GM18858 (cell line): ENCODE measurements around the gene TMEM123.
A peak's percentile ranks its signal among the peaks of the same experiment; 100 is the strongest.

Source experiments
- ATAC-seq: cut with Tn5 transposase; IDR thresholded peaks from one replicate; pipeline ENCODE4 v1.9.1; 2021; ENCODE audit not compliant: unreplicated experiment

TMEM123 gene, protein sequence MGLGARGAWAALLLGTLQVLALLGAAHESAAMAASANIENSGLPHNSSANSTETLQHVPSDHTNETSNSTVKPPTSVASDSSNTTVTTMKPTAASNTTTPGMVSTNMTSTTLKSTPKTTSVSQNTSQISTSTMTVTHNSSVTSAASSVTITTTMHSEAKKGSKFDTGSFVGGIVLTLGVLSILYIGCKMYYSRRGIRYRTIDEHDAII

DNA sequence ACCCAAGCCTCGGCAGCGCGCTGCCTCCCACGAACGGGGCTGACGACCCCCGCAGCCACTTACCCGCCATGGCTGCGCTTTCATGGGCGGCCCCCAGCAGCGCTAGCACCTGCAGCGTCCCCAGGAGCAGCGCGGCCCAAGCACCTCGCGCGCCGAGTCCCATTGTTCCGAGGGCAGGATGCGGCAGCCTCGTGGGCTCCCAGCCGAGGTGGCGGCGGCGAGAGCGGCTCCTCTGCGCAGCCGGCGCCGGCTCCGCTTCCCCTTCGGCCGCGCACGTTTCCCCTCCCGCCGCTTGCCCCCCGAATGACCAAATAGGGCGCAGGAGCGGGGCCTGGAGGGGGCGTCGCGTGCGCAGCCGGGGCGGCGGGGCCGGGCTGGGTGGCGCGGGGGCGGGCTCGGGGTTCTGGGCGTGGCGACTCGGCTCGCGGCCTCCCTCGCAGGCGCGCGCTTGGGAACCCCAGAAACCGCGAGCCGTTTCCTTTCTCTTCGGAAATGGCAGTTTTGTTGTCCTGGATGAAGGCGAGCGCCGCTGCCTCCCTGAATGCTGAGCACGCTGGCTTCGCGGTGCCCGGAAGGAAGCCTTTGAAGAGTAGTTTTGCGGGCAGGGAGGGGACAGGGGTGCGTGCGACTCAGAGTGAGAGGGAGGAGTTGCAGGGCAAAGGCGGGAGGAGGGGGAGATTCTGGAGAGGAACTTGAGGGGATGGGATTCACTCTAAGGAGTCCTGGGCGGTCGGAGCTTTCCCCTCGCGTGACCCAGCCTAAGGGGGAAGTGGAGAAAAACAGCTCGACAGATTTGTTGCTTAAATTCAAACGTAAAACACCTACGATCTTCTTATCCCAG is at the start of gene TMEM123:
TSS of gene TMEM123 (minus strand) at position 305 of the 841 bp plus-strand sequence. CDS start at position 163, 142 bp downstream.
- peak; percentile 35 for ATAC-seq

DNA sequence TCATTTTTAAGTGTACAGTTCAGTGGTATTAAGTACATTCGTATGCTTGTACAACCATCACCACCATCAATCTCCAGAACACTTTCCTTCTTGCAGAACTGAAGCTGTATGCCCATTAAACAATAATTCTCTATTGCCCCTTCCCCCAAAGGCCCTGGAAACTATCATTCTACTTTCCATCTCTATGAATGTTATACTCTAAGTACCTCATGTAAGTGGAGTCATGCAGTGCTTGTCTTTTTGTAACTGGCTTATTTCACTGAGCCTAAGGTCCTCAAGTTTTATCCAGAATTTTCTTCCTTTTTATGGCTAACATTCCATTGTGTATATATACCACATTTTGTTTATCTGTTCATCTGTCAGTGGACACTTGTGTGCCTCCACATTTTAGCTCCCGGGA is 48.3 kb upstream of the TMEM123 start:
- no peak for ATAC-seq

DNA sequence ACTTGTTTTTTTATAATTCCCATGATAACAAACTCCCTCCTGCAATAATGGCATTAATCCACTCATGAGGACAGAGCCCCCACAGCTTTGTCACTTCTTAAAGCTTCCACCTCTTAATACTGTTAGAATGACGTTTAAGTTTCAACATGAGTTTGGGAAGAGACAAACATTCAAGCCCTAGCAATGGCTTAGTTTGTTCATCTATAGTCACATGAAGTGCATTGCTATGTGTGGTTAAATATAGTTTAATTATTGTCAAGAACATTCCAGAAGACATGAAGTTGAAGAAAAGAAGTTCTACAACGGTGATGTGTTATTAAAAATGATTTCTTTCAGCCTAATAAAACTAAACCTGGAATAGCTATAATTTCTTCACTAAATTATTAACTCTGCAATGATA is 47.4 kb upstream of the TMEM123 start:
- ATAC-seq, result no peak

DNA sequence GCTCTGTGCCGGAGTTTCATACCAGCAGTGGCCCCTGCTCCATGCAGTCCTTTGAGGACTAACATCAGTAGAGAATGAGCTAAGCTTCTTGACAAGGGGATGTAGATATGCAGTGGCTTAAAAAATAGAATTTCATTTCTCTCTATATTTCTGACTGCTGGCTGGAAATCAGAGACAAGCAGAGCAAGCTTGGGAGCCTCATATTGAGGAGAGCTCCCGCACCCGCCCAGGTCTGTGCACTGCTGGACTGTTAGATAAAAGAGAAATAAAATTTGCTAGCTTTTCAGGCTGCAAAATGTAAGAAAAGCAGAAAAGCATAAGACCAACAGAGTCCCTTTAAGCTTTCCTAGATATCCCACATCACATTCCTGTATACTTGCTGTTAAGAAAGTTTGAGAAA is 46.6 kb upstream of the TMEM123 start:
- ATAC-seq, result no peak

DNA sequence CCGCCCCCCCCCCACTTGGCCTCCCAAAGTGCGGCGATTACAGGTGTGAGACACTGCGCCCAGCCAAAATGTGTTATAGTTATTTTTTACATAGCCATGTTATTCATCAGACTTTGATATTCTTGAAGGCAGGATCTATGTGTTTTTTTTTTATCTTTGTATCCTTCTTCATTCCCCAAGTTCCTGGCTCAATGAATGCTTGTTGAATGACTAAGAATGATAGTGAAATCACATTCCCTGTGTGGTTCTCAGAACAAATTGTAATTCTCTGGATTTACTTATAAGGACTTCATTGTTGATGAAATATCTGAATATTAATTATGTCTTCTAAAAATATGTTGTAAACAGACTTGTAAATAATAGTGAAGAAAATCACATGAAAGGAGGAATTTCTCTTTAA is 44.5 kb upstream of the TMEM123 start:
- ATAC-seq, result no peak

DNA sequence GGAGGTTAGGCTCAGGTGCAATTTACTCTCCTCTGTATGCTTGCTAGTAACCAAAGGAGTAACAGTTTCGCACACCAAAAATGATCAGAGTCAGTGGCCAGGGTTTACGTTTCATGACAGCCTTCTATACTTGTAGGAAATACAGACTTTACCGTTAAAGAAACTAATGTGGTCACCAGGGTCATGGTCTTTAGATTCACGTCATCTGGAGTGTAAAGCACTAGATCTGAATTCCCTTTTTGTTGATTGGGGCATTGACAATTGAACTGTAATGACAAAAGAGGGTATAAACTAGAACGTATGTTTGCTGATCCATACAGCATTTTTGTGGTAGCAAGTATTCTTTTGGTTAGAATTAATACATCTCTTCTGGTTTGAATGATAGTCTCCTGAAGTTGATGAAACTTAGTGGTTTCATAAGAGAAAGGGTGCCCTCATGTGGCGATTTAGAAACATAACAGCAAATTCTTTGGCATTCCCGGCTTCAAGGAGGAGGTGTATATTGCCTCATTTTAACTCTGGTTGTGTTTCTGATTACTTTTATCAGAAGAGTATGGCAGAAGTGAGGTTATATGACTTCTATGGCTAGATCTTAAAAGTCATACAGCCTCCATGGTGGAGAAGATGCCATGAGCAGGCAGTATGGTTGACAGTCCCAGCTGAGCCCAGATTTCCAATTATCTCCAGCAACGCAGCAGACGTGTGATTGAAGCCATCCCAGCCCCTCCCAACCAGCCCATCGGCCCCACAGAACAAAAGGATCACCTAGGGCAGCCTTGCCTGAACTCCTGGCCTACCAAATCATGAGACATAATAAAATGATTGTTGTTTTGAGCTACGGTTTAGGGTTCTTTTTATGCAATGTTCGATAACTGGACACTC is 42.8 kb upstream of the TMEM123 start:
- peak; percentile 88 for ATAC-seq

DNA sequence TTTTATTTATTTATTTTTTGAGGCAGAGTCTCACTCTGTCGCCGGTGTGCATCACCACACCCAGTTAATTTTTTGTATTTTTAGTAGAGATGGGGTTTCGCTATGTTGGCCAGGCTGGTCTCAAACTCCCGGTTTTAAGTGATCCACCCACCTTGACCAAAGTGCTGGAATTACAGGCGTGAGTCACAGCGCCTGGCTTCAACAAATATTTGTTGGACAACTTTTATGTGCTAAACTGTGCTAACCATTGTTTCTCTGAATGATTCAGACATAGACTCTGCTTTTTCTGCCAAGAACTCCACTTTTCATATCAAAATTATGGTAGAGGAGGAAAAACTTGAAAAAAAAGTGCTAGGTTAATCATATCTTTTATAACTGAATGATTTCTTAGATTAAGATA is 41.7 kb upstream of the TMEM123 start:
- no peak for ATAC-seq

DNA sequence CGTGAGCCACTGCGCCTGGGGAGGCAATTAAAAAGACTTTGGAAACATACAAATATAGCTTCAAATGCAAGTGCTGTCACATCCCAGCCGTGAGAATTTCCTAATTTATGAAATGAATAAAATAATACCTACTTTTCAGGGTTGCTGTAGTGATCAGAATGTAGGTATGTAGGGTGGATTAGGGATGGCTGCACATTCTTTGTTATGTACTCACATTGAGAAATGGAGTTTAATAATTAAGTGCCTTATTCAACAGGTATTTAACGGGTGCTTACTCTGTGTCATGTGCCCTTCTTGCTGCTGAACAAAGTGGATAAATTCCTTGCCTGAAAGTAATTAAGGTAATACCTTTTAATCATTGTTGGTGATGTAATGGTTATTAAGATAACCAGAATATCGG is 41.0 kb upstream of the TMEM123 start:
- no peak for ATAC-seq

DNA sequence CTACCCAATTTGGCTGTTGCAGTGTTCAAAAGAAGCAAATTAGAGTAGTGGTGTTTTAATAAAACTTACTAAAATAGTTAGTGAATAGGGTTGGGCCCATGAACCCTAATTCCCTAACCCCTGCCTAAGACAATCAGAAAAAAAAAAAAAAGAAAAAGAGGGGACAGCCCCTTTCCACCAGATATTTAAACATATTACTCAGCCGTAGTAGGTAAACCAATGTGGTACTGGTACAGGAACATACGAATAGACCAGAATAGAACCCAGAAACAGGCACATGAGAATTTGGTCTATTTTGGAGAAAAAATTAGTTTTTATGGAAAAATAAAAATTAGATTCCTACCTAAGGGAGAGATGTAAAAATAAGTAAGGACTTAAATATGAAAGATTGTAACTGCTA is 39.4 kb upstream of the TMEM123 start:
- no peak for ATAC-seq

DNA sequence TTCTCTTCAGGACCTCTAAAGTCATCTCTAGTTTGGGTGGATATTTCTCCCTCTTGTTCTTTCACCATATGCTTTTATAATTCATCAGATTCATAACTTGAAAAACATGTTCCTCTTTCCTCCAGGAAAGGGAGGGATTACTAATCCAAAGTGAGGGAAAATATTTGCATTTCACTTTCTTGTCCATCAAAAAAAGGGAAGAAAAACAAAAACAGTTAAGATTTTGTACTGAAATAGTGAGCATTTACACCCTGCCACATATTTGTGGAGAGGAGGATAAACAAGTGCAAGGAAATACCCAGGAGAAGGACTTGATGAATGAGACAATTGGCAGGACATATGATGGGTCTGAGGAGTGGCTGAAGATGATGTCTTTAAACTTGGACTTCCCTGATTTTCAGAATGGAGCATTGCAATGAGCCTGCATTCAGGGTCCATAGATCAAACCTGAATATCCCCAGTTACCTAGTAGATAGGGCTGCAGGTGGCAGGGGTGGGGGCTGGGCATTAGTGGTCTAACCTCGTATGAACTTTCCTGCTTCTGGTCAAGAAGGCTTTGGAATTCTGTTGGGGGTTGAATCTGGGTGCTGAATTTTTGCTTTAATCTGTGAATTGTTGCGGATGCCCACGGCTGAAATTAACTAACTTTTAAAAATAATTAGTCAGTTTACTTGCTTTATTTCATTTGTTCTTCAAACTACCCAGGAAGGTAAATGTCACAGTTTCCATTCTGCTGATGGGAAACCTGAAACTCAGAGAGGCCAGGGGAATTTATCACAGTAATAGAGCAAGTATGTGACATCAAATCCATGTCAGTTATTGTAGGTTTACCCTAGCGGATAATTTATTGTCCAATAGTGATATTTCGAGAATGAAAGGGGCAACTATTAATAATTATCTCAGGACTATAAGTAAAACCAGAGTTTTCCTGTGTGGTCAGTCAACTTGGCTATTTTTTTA is 36.9 kb upstream of the TMEM123 start:
- ATAC-seq, result no peak

DNA sequence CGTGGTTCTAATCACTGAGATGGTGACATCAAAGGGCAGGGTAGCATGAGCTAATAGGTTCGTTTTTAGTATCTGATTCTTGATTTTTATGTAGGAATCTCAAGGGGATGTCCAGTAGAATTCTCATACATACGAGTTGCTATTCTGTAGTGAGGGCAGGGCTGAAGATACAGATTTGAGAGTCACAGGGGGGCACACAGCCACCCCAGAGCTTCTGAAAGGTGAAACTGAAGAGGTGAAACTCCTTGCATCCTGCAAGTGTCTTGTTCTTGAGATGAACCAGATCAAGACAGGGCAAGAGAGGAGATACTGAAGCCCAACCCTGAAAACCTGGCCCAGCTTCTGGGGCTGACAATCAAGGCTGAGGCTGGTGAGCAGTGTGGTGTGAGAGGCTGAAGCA is 35.6 kb upstream of the TMEM123 start:
- peak; percentile 93 for ATAC-seq

DNA sequence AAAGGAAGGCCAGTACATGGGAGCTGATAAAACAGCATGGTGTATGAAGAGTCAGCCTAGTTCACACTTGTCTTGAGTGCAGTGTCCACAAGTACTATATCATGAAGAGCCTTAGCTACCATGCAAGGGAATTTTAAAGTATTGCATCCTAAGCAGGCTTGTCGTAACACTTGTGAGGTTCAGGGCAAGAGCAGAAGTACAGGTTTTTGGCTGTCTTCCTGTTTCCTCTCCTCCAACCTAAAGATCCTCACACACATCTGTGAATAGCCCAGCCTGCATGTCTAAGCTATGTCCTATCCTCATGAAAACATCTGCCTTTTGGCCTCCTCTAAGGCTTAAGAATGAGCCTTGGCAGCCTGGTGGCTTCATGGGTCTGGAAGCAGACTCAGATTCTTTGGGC is 34.6 kb upstream of the TMEM123 start:
- no peak for ATAC-seq

DNA sequence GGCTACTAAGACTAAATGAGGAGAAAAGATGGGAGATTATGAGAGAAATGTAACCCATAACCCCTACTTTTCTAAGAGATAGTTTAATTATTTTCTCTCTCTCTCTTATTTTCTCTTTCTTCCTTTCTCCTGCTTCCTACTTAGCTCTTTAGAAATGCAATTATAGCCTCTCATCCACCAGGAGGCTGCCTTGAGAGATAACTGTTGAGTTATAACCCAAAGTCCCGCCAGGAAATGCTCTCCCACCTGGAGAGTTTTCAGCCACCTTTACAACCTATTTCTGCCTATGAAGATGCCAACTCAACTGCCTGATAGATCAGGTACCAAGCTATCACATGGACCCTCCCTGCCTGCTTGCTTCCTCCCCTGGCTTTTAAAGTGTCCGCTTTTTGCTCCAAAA is 34.0 kb upstream of the TMEM123 start:
- ATAC-seq, result no peak

DNA sequence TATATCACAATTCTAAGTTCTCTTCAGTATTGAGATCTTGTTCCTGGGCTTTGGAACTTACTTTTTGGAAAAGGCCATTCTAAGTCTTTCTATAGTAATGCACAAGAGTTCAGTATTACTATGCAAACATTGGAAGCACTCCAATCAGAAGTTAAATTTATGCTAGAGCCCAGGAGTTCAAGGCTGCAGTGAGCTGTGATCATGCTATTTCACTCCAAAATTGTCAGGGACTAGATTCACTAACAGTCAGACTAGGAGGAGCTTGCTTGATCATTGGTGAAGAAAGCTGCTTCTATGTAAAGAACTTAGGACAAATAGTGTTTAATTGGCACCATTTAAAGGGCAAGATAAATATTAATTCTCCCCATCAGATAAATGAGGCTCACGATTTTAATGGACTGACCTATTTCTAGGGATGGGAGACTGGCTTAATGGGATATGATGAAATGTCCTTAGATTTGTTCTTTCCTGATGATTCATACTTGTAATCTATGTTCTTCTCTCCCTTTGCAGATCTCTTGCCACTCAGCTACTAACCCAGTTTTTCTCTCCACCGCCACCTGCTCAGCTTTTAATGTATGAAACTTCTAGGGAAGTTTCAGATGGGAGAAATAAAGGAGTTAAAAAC is 32.6 kb upstream of the TMEM123 start:
- no peak for ATAC-seq

DNA sequence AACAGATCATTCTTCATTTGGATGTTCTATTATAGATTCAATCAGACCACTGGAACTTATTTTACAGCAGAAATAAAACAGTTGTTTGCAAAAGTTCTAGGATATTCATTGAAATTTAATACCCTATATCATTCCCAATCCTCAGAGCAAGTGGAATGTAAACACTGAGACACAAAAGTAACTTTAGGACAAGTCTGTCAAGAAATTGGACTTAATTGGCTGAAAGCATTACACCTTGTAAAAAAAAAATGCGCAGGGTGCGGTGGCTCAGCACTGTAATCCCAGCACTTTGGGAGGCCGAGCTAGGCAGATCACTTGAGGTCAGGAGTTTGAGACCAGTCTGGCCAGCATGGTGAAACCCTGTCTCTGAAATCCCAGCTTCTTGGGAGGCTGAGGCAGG is 29.9 kb upstream of the TMEM123 start:
- ATAC-seq, result no peak

DNA sequence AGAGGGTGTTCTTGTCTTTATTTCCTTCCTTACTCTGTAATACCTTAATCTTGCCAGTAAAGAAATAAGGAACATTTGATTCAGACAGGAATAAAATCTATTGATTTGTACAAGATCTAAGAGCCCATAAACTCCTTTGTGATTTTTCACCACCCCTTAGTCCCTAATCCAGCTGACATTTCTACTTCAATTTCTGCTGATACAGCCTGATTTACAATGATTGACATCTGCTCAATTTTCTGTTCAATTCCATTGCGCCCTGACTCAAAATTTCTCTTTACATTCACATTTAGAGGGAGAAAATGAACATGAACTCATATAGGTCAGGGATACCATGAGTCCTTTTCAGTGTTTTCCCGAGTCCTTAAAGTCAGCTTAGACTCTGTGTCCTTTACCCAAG is 27.2 kb upstream of the TMEM123 start:
- no peak for ATAC-seq

DNA sequence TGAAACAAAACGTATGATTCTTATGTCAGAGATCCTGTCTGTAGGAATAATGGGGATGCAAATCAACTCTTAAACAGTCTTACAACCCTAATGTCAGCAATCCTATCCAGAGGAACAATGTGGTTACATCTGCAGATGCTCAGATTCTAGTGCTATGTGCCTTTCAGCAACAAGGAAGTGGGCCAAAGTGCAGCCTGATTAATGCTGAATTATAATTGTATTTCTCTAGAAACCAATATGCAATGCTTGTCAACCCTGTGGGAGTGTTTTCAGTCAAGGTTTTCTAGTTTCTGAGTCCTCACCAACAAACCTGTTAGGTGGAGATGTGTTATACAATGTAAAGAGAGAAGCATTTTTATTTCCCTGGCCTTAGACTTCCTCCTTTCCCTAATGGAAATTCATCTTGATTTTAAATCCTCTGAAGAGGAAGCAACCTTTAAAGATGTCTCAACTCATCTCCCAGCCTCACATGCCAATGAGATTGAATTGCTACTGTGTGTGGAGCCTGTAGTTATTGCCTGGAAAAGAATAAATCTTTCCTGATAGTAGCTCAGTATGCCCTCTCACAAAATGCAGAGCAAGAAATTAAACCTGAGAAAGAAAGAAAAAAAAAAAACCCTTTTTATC is 26.2 kb upstream of the TMEM123 start:
- no peak for ATAC-seq

DNA sequence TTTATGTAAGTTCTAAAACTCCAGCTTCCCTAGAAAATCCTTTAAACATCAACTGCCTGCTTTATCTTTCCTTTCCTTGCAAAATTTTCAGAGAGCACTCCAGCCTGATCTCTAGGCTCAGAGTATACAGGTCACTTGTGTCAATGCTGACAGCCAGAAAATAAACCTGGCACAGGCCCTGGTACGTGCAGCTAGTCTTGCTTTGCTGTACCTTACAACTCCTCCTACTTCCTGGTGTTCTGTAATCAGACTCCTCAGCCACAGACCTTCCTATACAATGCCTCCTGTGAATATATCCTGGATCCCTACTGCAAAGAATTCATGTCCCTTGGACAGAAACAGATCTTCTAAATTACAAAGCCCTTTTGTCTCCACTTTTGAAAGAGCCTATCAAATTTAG is 24.2 kb upstream of the TMEM123 start:
- ATAC-seq, result peak; percentile 30

DNA sequence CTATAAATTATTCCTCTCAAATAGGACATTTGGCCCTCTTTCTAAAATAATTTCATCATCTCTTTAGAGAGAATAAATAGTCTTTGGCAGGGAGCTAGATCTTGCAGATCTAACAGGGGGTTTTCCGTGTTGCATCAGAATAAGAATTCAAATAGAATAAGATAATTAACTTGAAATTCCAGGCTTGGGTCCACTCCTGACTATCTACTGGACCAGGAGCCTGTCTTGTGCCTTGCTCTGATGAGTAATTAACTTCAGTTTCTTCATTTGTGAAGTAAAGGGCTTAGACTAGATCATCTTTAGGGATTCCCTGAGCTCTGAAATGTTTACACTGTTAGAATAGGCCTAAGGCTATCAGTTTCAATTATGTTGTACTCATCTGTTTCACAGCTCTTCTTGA is 23.5 kb upstream of the TMEM123 start:
- ATAC-seq, result no peak

DNA sequence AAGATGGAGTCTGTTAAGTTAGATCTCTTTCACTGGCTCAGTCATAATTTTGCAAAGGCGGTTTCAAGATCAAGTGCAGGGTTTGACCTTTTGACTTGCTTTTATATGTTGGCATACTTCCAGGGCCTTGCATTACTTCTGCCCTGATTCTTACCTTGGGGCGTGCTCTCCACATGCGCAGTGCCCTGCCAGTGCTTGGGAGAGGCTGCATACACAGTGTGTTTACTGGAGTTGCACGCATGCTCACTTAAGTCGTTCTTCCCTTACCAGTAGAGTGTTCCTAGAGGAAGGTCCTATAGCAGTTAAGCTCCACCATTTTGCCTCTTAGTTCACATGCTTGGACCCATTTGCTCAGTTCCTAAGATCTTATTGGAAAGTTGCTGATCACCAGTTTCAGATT is 21.0 kb upstream of the TMEM123 start:
- no peak for ATAC-seq
